ENCODE results near the gene ALB. TPM values are rescaled to one million over a fixed set of nuclear protein-coding genes. Genes with fewer than 3 reads are reported as not detected.
"Not testable (repeated sequence)": the region's sequence is repeated elsewhere in the genome, so short reads cannot be mapped to it uniquely, and the experiment has no call there.

ALB gene
- total and polyA plus RNA-seq, 2 donors (not counting 1 experiment from before 2014, with no cell fraction given) = 0.03 TPM; not detected in 1

DNA sequence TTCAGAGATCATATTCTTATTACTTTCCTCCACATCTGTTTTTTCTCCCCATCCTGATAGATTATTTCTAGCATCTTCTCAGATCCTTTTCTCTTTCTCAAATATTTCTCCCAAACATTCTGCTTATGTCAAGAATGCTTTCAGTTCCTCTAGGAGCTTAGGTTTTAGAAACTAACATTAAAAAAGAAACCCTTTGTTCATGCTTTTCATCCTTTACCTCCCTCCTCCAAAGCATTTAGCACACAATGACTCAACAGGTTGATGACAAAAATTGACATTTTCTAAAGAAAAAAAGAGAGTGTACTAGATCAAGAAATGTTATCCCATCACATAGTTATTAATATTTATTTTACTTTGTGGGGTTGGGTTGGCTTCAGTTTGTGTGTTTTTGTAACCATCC is 16.5 kb upstream of the ALB start:
- Histone ChIP-seq H3K9me3 (ENCODE audit: control insufficient read depth, insufficient read depth, low read depth, low read length) (no peaks in the 10 kb centered on the region), H3K9ac (ENCODE audit: insufficient read depth, low read length) (no peak overlapping the region), H2AFZ (ENCODE audit: low read length) (no peak overlapping the region), H3K27me3 (ENCODE audit: control insufficient read depth, insufficient read depth, low read length) (peaks cover 2% of the 10 kb centered on the region), H3K79me2 (ENCODE audit: control insufficient read depth, insufficient read depth, low read length) (no peaks in the 10 kb centered on the region), H4K20me1 (ENCODE audit: control insufficient read depth, extremely low read depth, insufficient read depth, low read length) (no peaks in the 10 kb centered on the region), H3K27ac (ENCODE audit: insufficient read depth, low read length) (no peak overlapping the region), H3K36me3 (ENCODE audit: control insufficient read depth, insufficient read depth, low read length) (no peaks in the 10 kb centered on the region), H3K4me1 (ENCODE audit: control insufficient read depth, extremely low read depth, insufficient read depth, low read length) (no peaks in the 10 kb centered on the region), H3K4me2 (ENCODE audit: extremely low read depth, insufficient read depth, low read length) (no peak overlapping the region), H3K4me3 (replicated peaks in 1 of 4; ENCODE audit: control extremely low read depth in 1 of 4, insufficient read depth in 1 of 4, low read depth in 3 of 4, low read length in 4 of 4) (no peak overlapping the region)
- DNase-seq (ENCODE audit: low read depth in 2 of 2) = no peak
- TF ChIP-seq, protein P1, sequence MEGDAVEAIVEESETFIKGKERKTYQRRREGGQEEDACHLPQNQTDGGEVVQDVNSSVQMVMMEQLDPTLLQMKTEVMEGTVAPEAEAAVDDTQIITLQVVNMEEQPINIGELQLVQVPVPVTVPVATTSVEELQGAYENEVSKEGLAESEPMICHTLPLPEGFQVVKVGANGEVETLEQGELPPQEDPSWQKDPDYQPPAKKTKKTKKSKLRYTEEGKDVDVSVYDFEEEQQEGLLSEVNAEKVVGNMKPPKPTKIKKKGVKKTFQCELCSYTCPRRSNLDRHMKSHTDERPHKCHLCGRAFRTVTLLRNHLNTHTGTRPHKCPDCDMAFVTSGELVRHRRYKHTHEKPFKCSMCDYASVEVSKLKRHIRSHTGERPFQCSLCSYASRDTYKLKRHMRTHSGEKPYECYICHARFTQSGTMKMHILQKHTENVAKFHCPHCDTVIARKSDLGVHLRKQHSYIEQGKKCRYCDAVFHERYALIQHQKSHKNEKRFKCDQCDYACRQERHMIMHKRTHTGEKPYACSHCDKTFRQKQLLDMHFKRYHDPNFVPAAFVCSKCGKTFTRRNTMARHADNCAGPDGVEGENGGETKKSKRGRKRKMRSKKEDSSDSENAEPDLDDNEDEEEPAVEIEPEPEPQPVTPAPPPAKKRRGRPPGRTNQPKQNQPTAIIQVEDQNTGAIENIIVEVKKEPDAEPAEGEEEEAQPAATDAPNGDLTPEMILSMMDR (conservative IDR thresholded peaks at IDR 0.05 in 1 of 2, IDR thresholded peaks at IDR 0.05 in 1 of 2; ENCODE audit: low read depth in 1 of 2, low read length in 2 of 2) = no peak
- TF ChIP-seq EZH2 (IDR thresholded peaks at IDR 0.05; ENCODE audit: low read length, missing control alignments) = no peak

DNA sequence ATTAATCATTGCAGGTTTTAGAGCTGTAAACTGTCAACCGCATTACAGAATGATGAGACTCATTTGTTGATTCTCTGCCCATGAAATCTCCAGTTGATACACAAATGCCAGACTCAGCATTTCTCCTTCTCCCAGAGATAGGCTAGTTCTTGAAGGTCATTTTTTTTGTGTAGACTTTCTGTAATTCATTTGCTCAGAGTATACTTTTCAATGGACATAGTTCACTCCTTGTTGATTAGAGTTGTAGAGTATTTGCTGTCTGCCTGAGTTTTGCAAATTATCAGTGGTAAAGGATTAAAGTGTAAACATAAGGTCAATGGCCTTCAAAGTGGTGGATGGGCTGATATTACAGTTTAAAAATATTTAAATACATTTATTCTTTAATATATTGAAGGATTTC is 15.2 kb upstream of the ALB start:
- TF ChIP-seq EZH2 (IDR thresholded peaks at IDR 0.05; ENCODE audit: low read length, missing control alignments) = no peak
- TF ChIP-seq, protein P1 (conservative IDR thresholded peaks at IDR 0.05 in 1 of 2, IDR thresholded peaks at IDR 0.05 in 1 of 2; ENCODE audit: low read depth in 1 of 2, low read length in 2 of 2) = no peak
- H2AFZ ChIP-seq (ENCODE audit: low read length) = no peak overlapping the region
- no peak for DNase-seq (ENCODE audit: low read depth in 2 of 2)
- H3K4me3 ChIP-seq (replicated peaks in 1 of 4; ENCODE audit: control extremely low read depth in 1 of 4, insufficient read depth in 1 of 4, low read depth in 3 of 4, low read length in 4 of 4) = no peak overlapping the region
- no peak overlapping the region for H3K9ac ChIP-seq (ENCODE audit: insufficient read depth, low read length)
- H4K20me1 ChIP-seq (ENCODE audit: control insufficient read depth, extremely low read depth, insufficient read depth, low read length) = no peaks in the 10 kb centered on the region
- H3K4me1 ChIP-seq (ENCODE audit: control insufficient read depth, extremely low read depth, insufficient read depth, low read length) = no peaks in the 10 kb centered on the region
- H3K9me3 ChIP-seq (ENCODE audit: control insufficient read depth, insufficient read depth, low read depth, low read length) = no peaks in the 10 kb centered on the region
- no peaks in the 10 kb centered on the region for H3K27me3 ChIP-seq (ENCODE audit: control insufficient read depth, insufficient read depth, low read length)
- H3K27ac ChIP-seq (ENCODE audit: insufficient read depth, low read length) = no peak overlapping the region
- H3K36me3 ChIP-seq (ENCODE audit: control insufficient read depth, insufficient read depth, low read length) = no peaks in the 10 kb centered on the region
- no peak overlapping the region for H3K4me2 ChIP-seq (ENCODE audit: extremely low read depth, insufficient read depth, low read length)
- H3K79me2 ChIP-seq (ENCODE audit: control insufficient read depth, insufficient read depth, low read length) = no peaks in the 10 kb centered on the region

GRCh38 chr4:73389663-73390062 is 14.4 kb upstream of the ALB start:
- not testable (repeated sequence) for H3K4me1 ChIP-seq (ENCODE audit: control insufficient read depth, extremely low read depth, insufficient read depth, low read length); H3K9me3 ChIP-seq (ENCODE audit: control insufficient read depth, insufficient read depth, low read depth, low read length); H3K4me3 ChIP-seq (replicated peaks in 1 of 4; ENCODE audit: control extremely low read depth in 1 of 4, insufficient read depth in 1 of 4, low read depth in 3 of 4, low read length in 4 of 4); H3K79me2 ChIP-seq (ENCODE audit: control insufficient read depth, insufficient read depth, low read length); H3K27ac ChIP-seq (ENCODE audit: insufficient read depth, low read length); H2AFZ ChIP-seq (ENCODE audit: low read length); DNase-seq (ENCODE audit: low read depth in 2 of 2); H3K36me3 ChIP-seq (ENCODE audit: control insufficient read depth, insufficient read depth, low read length); H3K9ac ChIP-seq (ENCODE audit: insufficient read depth, low read length); H3K4me2 ChIP-seq (ENCODE audit: extremely low read depth, insufficient read depth, low read length); H4K20me1 ChIP-seq (ENCODE audit: control insufficient read depth, extremely low read depth, insufficient read depth, low read length); H3K27me3 ChIP-seq (ENCODE audit: control insufficient read depth, insufficient read depth, low read length)
